Neutrophil (primary cell): ENCODE data around the gene UGT1A4.
"Not testable (repeated sequence)": the region's sequence is repeated elsewhere in the genome, so short reads cannot be mapped to it uniquely, and the experiment has no call there.

Experiments
- H3K27ac ChIP-seq: fragments of 200-600 bp; sonication (generic); 2 replicates; pipeline ENCODE4 v1.5.1; 2016; ENCODE audit warnings: mild to moderate bottlenecking, moderate library complexity
- H3K27me3 ChIP-seq: fragments of 200-600 bp; sonication (generic); 2 replicates; pipeline ENCODE4 v1.6.0; 2016; ENCODE audit warnings: mild to moderate bottlenecking
- H3K36me3 ChIP-seq: fragments of 200-600 bp; sonication (generic); 2 replicates; pipeline ENCODE4 v1.5.1; 2017
- H3K4me1 ChIP-seq, 2 experiments: fragments of 200-600 bp in 1 of 2; sonication (generic) in 1 of 2; 1 replicate in 1 of 2; 2 replicates in 1 of 2; pipeline versions ENCODE4 v1.5.1 to v1.6.1; 2013 to 2016; ENCODE audit warnings: low read depth in 1 of 2, low read length in 1 of 2, mild to moderate bottlenecking in 1 of 2, moderate library complexity in 1 of 2; ENCODE audit not compliant: control insufficient read depth in 1 of 2, insufficient read depth in 1 of 2
- H3K4me3 ChIP-seq, 2 experiments: fragments of 200-600 bp in 1 of 2; sonication (generic) in 1 of 2; 1 replicate in 1 of 2; 2 replicates in 1 of 2; pipeline ENCODE4 v1.5.1; 2013 to 2016; ENCODE audit warnings: low read depth in 1 of 2, low read length in 1 of 2, mild to moderate bottlenecking in 1 of 2, moderate library complexity in 1 of 2
- H3K9me3 ChIP-seq: fragments of 200-600 bp; sonication (generic); 2 replicates; pipeline ENCODE4 v1.5.1; 2016
- CTCF ChIP-seq: fragments of 200-600 bp; sonication (generic); IDR thresholded peaks from 2 replicates; pipeline ENCODE4 v1.5.1; 2016; ENCODE audit warnings: antibody characterized with exemption

The UGT1A4 gene

GRCh38 chr2:233746475-233747282 lies 28.1 kb downstream of the UGT1A4 start:
- Histone ChIP-seq H3K4me1 (no peaks in the 10 kb centered on the region), H3K27me3 (no peaks in the 10 kb centered on the region), H3K4me3 (no peak overlapping the region), H3K9me3 (no peaks in the 10 kb centered on the region), H3K27ac (no peak overlapping the region), H3K36me3 (no peaks in the 10 kb centered on the region)
- no peak for TF ChIP-seq CTCF

GRCh38 chr2:233747283-233747544 lies 28.7 kb downstream of the UGT1A4 start:
- no peaks in the 10 kb centered on the region for H3K4me1 ChIP-seq
- no peak overlapping the region for H3K27ac ChIP-seq
- no peak for TF ChIP-seq CTCF
- no peak overlapping the region for H3K4me3 ChIP-seq
- H3K36me3 ChIP-seq: no peaks in the 10 kb centered on the region
- H3K27me3 ChIP-seq: no peaks in the 10 kb centered on the region
- no peaks in the 10 kb centered on the region for H3K9me3 ChIP-seq

GRCh38 chr2:233750689-233751088 lies 32.2 kb downstream of the UGT1A4 start:
- H3K27me3 ChIP-seq, H3K9me3 ChIP-seq, H3K27ac ChIP-seq, H3K36me3 ChIP-seq, H3K4me1 ChIP-seq, H3K4me3 ChIP-seq: not testable (repeated sequence)

- H3K4me3 ChIP-seq, H3K27me3 ChIP-seq, H3K4me1 ChIP-seq, H3K36me3 ChIP-seq, H3K27ac ChIP-seq, H3K9me3 ChIP-seq: not testable (repeated sequence)
These were observed 32.9 kb downstream of the UGT1A4 start for GRCh38 chr2:233751212-233752009.

GRCh38 chr2:233754872-233755611 lies 36.5 kb downstream of the UGT1A4 start:
- Histone ChIP-seq H3K4me3 (no peak overlapping the region), H3K4me1 (no peaks in the 10 kb centered on the region), H3K9me3 (no peaks in the 10 kb centered on the region), H3K36me3 (no peaks in the 10 kb centered on the region), H3K27me3 (no peaks in the 10 kb centered on the region), H3K27ac (no peak overlapping the region)
- no peak for TF ChIP-seq CTCF

GRCh38 chr2:233756429-233757081 lies 38.0 kb downstream of the UGT1A4 start:
- no peak overlapping the region for H3K4me3 ChIP-seq
- H3K27ac ChIP-seq: no peak overlapping the region
- no peak for TF ChIP-seq CTCF
- no peaks in the 10 kb centered on the region for H3K27me3 ChIP-seq
- H3K9me3 ChIP-seq: no peaks in the 10 kb centered on the region
- H3K4me1 ChIP-seq: no peaks in the 10 kb centered on the region
- H3K36me3 ChIP-seq: no peaks in the 10 kb centered on the region
